H1 (cell line): ENCODE results near the gene MARCHF9. TPM values are rescaled to one million over a fixed set of nuclear protein-coding genes. Genes with fewer than 3 reads are reported as not detected.
"Not testable (repeated sequence)": the region's sequence is repeated elsewhere in the genome, so short reads cannot be mapped to it uniquely, and the experiment has no call there.

Experiments
- CTCF ChIA-PET: fragments of 300-600 bp; sonication (Branson Sonifier 250); formaldehyde crosslinking; loops from one replicate; lab custom pipeline; 2021; ENCODE audit not compliant: partially characterized antibody; lab: Charles Lee
- POLR2A ChIA-PET: fragments of 300-600 bp; sonication (Branson Sonifier 250); formaldehyde crosslinking; loops from one replicate; lab custom pipeline; 2021; ENCODE audit warnings: inconsistent platforms; ENCODE audit not compliant: partially characterized antibody; lab: Charles Lee
- DNase-seq, 2 experiments: peaks; one replicate each; pipeline versions ENCODE4 v3.0.0 to v3.0.0-alpha.2; 2010 to 2022; ENCODE audit warnings: low spot score in 2 of 2, low read depth in 1 of 2, mixed read lengths in 1 of 2
- FAIRE-seq: peaks from 2 replicates; lab custom pipeline; 2011; peaks lifted over from hg19 to GRCh38; lab: Jason Lieb, UNC
- H2AFZ ChIP-seq: 2 replicates; pipeline ENCODE4 v1.8.1; 2012; ENCODE audit warnings: low read length, inconsistent platforms
- H2AK5ac ChIP-seq: 2 replicates; pipeline ENCODE4 v1.6.1; 2013; ENCODE audit warnings: low read depth, low read length
- H2BK120ac ChIP-seq: replicated peaks from 2 replicates; pipeline ENCODE3; 2013; ENCODE audit warnings: low read depth, low read length, inconsistent platforms
- H2BK12ac ChIP-seq: 2 replicates; pipeline ENCODE4 v1.6.1; 2013; ENCODE audit warnings: low read depth, low read length
- H2BK15ac ChIP-seq: 2 replicates; pipeline ENCODE4 v1.6.1; 2013; ENCODE audit warnings: low read length
- H2BK20ac ChIP-seq: 2 replicates; pipeline ENCODE4 v1.6.1; 2013; ENCODE audit warnings: low read length
- H2BK5ac ChIP-seq: 2 replicates; pipeline ENCODE4 v1.6.1; 2013; ENCODE audit warnings: low read depth, low read length
- H3K14ac ChIP-seq: 2 replicates; pipeline ENCODE4 v1.6.1; 2013; ENCODE audit warnings: inconsistent platforms; ENCODE audit not compliant: insufficient read length
- H3K18ac ChIP-seq: 2 replicates; pipeline ENCODE4 v1.6.1; 2013; ENCODE audit warnings: low read length; ENCODE audit errors: extremely low read depth
- H3K23ac ChIP-seq: 2 replicates; pipeline ENCODE4 v1.6.1; 2013; ENCODE audit warnings: inconsistent platforms; ENCODE audit not compliant: insufficient read length
- H3K23me2 ChIP-seq: 2 replicates; pipeline ENCODE4 v1.6.1; 2013; ENCODE audit warnings: low read depth, low read length
- H3K27ac ChIP-seq: 2 replicates; pipeline ENCODE4 v1.6.1; 2011; ENCODE audit warnings: low read depth, low read length, inconsistent platforms
- H3K27me3 ChIP-seq, 4 experiments: replicated peaks in 1 of 4; 1 replicate in 1 of 4; 2 replicates in 3 of 4; pipeline versions ENCODE4 v1.6.1 to v1.8.1; 2011 to 2013; ENCODE audit warnings: low read length in 3 of 4, mild to moderate bottlenecking in 3 of 4, inconsistent platforms in 2 of 4, mixed read lengths in 2 of 4, moderate library complexity in 1 of 4; ENCODE audit not compliant: control insufficient read depth in 3 of 4, insufficient read depth in 3 of 4; ENCODE audit errors: extremely low read depth in 1 of 4
- H3K36me3 ChIP-seq, 4 experiments: 2 replicates each; pipeline versions ENCODE4 v1.6.1 to v1.8.1; 2011 to 2013; ENCODE audit warnings: mild to moderate bottlenecking in 4 of 4, low read length in 3 of 4, moderate library complexity in 2 of 4, control low read depth in 1 of 4, inconsistent platforms in 1 of 4; ENCODE audit not compliant: insufficient read depth in 4 of 4, control insufficient read depth in 2 of 4
- H3K4ac ChIP-seq: replicated peaks from 2 replicates; pipeline ENCODE3; 2013; ENCODE audit warnings: low read length, low read depth, mixed read lengths, inconsistent platforms; ENCODE audit not compliant: insufficient read length
- H3K4me1 ChIP-seq, 4 experiments: replicated peaks in 1 of 4; 1 replicate in 1 of 4; 2 replicates in 3 of 4; pipeline versions ENCODE4 v1.6.1 to v1.8.1; 2011 to 2013; ENCODE audit warnings: low read length in 3 of 4, inconsistent platforms in 2 of 4, mixed read lengths in 1 of 4; ENCODE audit not compliant: insufficient read depth in 4 of 4, control insufficient read depth in 3 of 4
- H3K4me2 ChIP-seq, 2 experiments: 2 replicates each; pipeline versions ENCODE4 v1.6.1 to v1.8.1; 2011 to 2013; ENCODE audit warnings: low read depth in 2 of 2, low read length in 2 of 2, control low read depth in 1 of 2, inconsistent platforms in 1 of 2, mild to moderate bottlenecking in 1 of 2; ENCODE audit not compliant: insufficient read depth in 1 of 2
- H3K4me3 ChIP-seq, 4 experiments: fragments of 200-600, 300-600 bp in 1 of 4; sonication (generic), shearing (Covaris generic), sonication (Bioruptor Twin) in 1 of 4; 2 replicates each; pipeline versions ENCODE4 v1.5.1 to v1.8.1; 2011 to 2016; ENCODE audit warnings: low read length in 4 of 4, low read depth in 3 of 4, control low read depth in 2 of 4, inconsistent platforms in 2 of 4, mild to moderate bottlenecking in 2 of 4, mixed read lengths in 1 of 4, moderate library complexity in 1 of 4; ENCODE audit not compliant: insufficient read depth in 2 of 4; ENCODE audit errors: extremely low read depth in 1 of 4
- H3K56ac ChIP-seq: replicated peaks from 2 replicates; pipeline ENCODE3; 2013; ENCODE audit warnings: low read depth, mild to moderate bottlenecking, mixed read lengths, low read length, inconsistent platforms; ENCODE audit not compliant: insufficient read length
- H3K79me1 ChIP-seq: 2 replicates; pipeline ENCODE4 v1.6.1; 2013; ENCODE audit warnings: low read depth, low read length, control low read depth
- H3K79me2 ChIP-seq, 2 experiments: 2 replicates each; pipeline versions ENCODE4 v1.6.1 to v1.8.1; 2012 to 2013; ENCODE audit warnings: low read length in 2 of 2, mild to moderate bottlenecking in 2 of 2, inconsistent platforms in 1 of 2; ENCODE audit not compliant: insufficient read depth in 2 of 2, control insufficient read depth in 1 of 2
- H3K9ac ChIP-seq, 4 experiments: replicated peaks in 1 of 4; 1 replicate in 1 of 4; 2 replicates in 3 of 4; pipeline versions ENCODE4 v1.6.1 to v1.8.1; 2011 to 2013; ENCODE audit warnings: low read depth in 3 of 4, low read length in 3 of 4, control low read depth in 2 of 4, mild to moderate bottlenecking in 2 of 4, moderate library complexity in 2 of 4, inconsistent platforms in 1 of 4; ENCODE audit errors: extremely low read depth in 1 of 4
- H3K9me3 ChIP-seq, 2 experiments: 2 replicates each; pipeline versions ENCODE4 v1.6.1 to v1.8.1; 2012 to 2013; ENCODE audit warnings: mild to moderate bottlenecking in 2 of 2, moderate library complexity in 2 of 2, control low read depth in 1 of 2, inconsistent platforms in 1 of 2, low read depth in 1 of 2, low read length in 1 of 2, mixed read lengths in 1 of 2; ENCODE audit not compliant: insufficient read depth in 2 of 2
- H4K20me1 ChIP-seq, 2 experiments: replicated peaks in 1 of 2; 2 replicates each; pipeline versions ENCODE3 to v1.8.1; 2011 to 2013; ENCODE audit warnings: inconsistent platforms in 2 of 2, low read length in 2 of 2, mild to moderate bottlenecking in 1 of 2; ENCODE audit not compliant: insufficient read depth in 2 of 2, control insufficient read depth in 1 of 2
- H4K5ac ChIP-seq: 2 replicates; pipeline ENCODE4 v1.6.1; 2013; ENCODE audit warnings: low read length, low read depth, mixed read lengths, inconsistent platforms; ENCODE audit not compliant: insufficient read length
- H4K8ac ChIP-seq: 2 replicates; pipeline ENCODE4 v1.8.0; 2013; ENCODE audit warnings: mild to moderate bottlenecking, moderate library complexity, low read length, inconsistent platforms; ENCODE audit not compliant: insufficient read depth; ENCODE audit errors: extremely low read depth
- H4K91ac ChIP-seq: replicated peaks from 2 replicates; pipeline ENCODE3; 2013; ENCODE audit warnings: low read length, mixed read lengths, inconsistent platforms; ENCODE audit not compliant: insufficient read length
- BACH1 ChIP-seq: IDR thresholded peaks from 2 replicates; pipeline ENCODE4 v1.6.1; 2012; ENCODE audit warnings: low read length, improper control_type of control experiment
- POLR2AphosphoS5 ChIP-seq: IDR thresholded peaks from 2 replicates; pipeline ENCODE4 v1.6.1; 2011; ENCODE audit warnings: low read depth, low read length
- WGBS, 2 experiments: shearing (Covaris generic) in 1 of 2; methylation state at CpG; one replicate each; pipeline versions ENCODE4 v1.1.6 to v1.1.7; 2013 to 2015; ENCODE audit warnings: low lambda C conversion rate in 2 of 2, mixed read lengths in 2 of 2, inconsistent platforms in 1 of 2, low coverage in 1 of 2, missing lambda C conversion rate in 1 of 2; ENCODE audit not compliant: insufficient replicate concordance in 2 of 2, insufficient coverage in 1 of 2, insufficient read length in 1 of 2; ENCODE audit errors: extremely low coverage in 1 of 2, missing lambda C conversion rate in 1 of 2; 5-methylcytosine and 5-hydroxymethylcytosine counted together
- polyA plus RNA-seq, 7 experiments: library from polyadenylated mRNA; depleted of rRNA in 3 of 7; stranded (reverse) in 5 of 7; unstranded in 2 of 7; fragments of >200 nt in 5 of 7; fragments of 200-250 nt in 2 of 7; gene quantifications; 1 replicate in 5 of 7; 2 replicates in 1 of 7; 4 replicates in 1 of 7; pipeline versions ENCODE4 v1.2.1 to v1.2.3, GENCODE V29; 2011 to 2013; ENCODE audit warnings: missing spikeins in 2 of 7, mixed read lengths in 2 of 7
- total RNA-seq: library from RNA; stranded (reverse); fragmentation: NEBNext Ultra II Directional; extraction: Animal tissue kit (Norgen Biotek cat#: 25700); gene quantifications from 2 replicates; pipeline ENCODE4 v1.2.1, GENCODE V29; 2021

Gene MARCHF9
- total and polyA plus RNA-seq, 2 of the 8 experiments (the other 6 are each of a cell fraction or from before 2014, with no cell fraction given), result 6.4 to 7.8 TPM

- no peak for TF ChIP-seq POLR2AphosphoS5
- no peak for TF ChIP-seq BACH1
Measured at GRCh38 chr12:57713209-57713608, 41.7 kb upstream of the MARCHF9 start (continued).

- 96% methylated on average over 6 of the region's 6 CpGs; no CpG with 5 or more reads in 1 of the 2 experiments for WGBS, 2 experiments
- not testable (repeated sequence) for H4K20me1 ChIP-seq
Measured at GRCh38 chr12:57715036-57715748, 39.7 kb upstream of the MARCHF9 start.

More at GRCh38 chr12:57715036-57715748, 39.7 kb upstream of the MARCHF9 start:
- POLR2A ChIA-PET, result interaction anchor here (1.1 kb wide), 1 partner anchor 22 kb away, joined by 3 read pairs; no protein-coding TSS in a partner anchor
- not testable (repeated sequence) for H3K9me3 ChIP-seq, H2AFZ ChIP-seq, H3K9ac ChIP-seq, H2BK5ac ChIP-seq, H2AK5ac ChIP-seq, H3K27ac ChIP-seq, FAIRE-seq, H4K8ac ChIP-seq, H3K23me2 ChIP-seq, H2BK120ac ChIP-seq, H3K4me2 ChIP-seq, H4K5ac ChIP-seq, H3K4me1 ChIP-seq, H3K27me3 ChIP-seq, H3K4me3 ChIP-seq, H3K18ac ChIP-seq, H4K91ac ChIP-seq, H2BK12ac ChIP-seq, H3K4ac ChIP-seq, H3K23ac ChIP-seq, H2BK20ac ChIP-seq, H3K79me2 ChIP-seq, H3K14ac ChIP-seq, H3K56ac ChIP-seq, H3K79me1 ChIP-seq, H2BK15ac ChIP-seq
- peaks cover 0 to 22% (median 5%) of the 10 kb centered on the region in 4 experiments; a peak in 4 of 8 replicates for H3K36me3 ChIP-seq
- CTCF ChIA-PET, result interaction anchor here (0.6 to 1.7 kb wide), 4 partner anchors 11 to 131 kb away, joined by 3 to 8 read pairs (median 3); no protein-coding TSS in a partner anchor
- DNase-seq, result peak in 1 of 2 experiments; percentile 7
